ENCODE data around the gene ALCAM.

Gene ALCAM

GRCh38 chr3:105444725-105445124, 78.0 kb downstream of the ALCAM start:
- Histone ChIP-seq H3K4me3 (ENCODE audit: insufficient read depth, low read depth, low read length, poor library complexity, severe bottlenecking) (no peak overlapping the region), H3K36me3 (ENCODE audit: control insufficient read depth, insufficient read depth, low read length) (no peaks in the 10 kb centered on the region)
- DNase-seq, result no peak

GRCh38 chr3:105448338-105448982, 81.8 kb downstream of the ALCAM start:
- H3K4me1 ChIP-seq (ENCODE audit: control insufficient read depth, insufficient read depth, low read length, poor library complexity, severe bottlenecking), result no peaks in the 10 kb centered on the region
- no peak overlapping the region for H3K27ac ChIP-seq (ENCODE audit: insufficient read depth, low read length, poor library complexity, severe bottlenecking)
- H3K4me3 ChIP-seq (ENCODE audit: insufficient read depth, low read depth, low read length, poor library complexity, severe bottlenecking), result no peak overlapping the region
- H3K27me3 ChIP-seq (replicated peaks; ENCODE audit: control insufficient read depth, insufficient read depth, low read length, poor library complexity, severe bottlenecking), result no peaks in the 10 kb centered on the region
- DNase-seq, result no peak
- no peaks in the 10 kb centered on the region for H3K9me3 ChIP-seq (ENCODE audit: control insufficient read depth, low read length)
- no peaks in the 10 kb centered on the region for H3K36me3 ChIP-seq (ENCODE audit: control insufficient read depth, insufficient read depth, low read length)

More at GRCh38 chr3:105444725-105445124, 78.0 kb downstream of the ALCAM start:
- Histone ChIP-seq H3K27me3 (replicated peaks; ENCODE audit: control insufficient read depth, insufficient read depth, low read length, poor library complexity, severe bottlenecking) (no peaks in the 10 kb centered on the region), H3K4me1 (ENCODE audit: control insufficient read depth, insufficient read depth, low read length, poor library complexity, severe bottlenecking) (no peaks in the 10 kb centered on the region), H3K9me3 (ENCODE audit: control insufficient read depth, low read length) (no peaks in the 10 kb centered on the region), H3K27ac (ENCODE audit: insufficient read depth, low read length, poor library complexity, severe bottlenecking) (no peak overlapping the region)

GRCh38 chr3:105449414-105449813, 82.7 kb downstream of the ALCAM start:
- no peaks in the 10 kb centered on the region for H3K36me3 ChIP-seq (ENCODE audit: control insufficient read depth, insufficient read depth, low read length)
- no peak overlapping the region for H3K4me3 ChIP-seq (ENCODE audit: insufficient read depth, low read depth, low read length, poor library complexity, severe bottlenecking)
- no peak for DNase-seq
- H3K4me1 ChIP-seq (ENCODE audit: control insufficient read depth, insufficient read depth, low read length, poor library complexity, severe bottlenecking), result no peaks in the 10 kb centered on the region
- no peak overlapping the region for H3K27ac ChIP-seq (ENCODE audit: insufficient read depth, low read length, poor library complexity, severe bottlenecking)
- no peaks in the 10 kb centered on the region for H3K27me3 ChIP-seq (replicated peaks; ENCODE audit: control insufficient read depth, insufficient read depth, low read length, poor library complexity, severe bottlenecking)
- H3K9me3 ChIP-seq (ENCODE audit: control insufficient read depth, low read length), result no peaks in the 10 kb centered on the region

DNA sequence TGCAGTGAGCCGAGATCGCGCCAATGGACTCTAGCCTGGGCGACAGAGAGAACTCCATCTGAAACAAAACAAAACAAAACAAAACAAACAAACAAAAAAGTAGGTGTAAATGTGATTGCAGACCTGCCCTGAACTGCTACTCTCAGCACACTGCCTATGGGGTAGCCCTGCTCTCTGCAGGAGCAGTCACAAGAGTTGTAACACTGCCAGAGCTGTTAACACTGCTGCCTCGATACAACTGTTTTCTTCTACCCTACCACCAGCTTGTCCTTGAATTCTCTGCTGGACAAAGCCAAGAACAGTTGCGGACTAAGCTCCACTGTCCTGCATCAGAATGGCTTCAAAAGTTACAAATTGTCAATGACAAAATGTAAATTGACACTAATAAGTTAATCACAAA, 89.3 kb downstream of the ALCAM start:
- no peaks in the 10 kb centered on the region for H3K36me3 ChIP-seq (ENCODE audit: control insufficient read depth, insufficient read depth, low read length)
- DNase-seq, result no peak
- H3K4me3 ChIP-seq (ENCODE audit: insufficient read depth, low read depth, low read length, poor library complexity, severe bottlenecking), result no peak overlapping the region
- H3K9me3 ChIP-seq (ENCODE audit: control insufficient read depth, low read length), result no peaks in the 10 kb centered on the region
- no peaks in the 10 kb centered on the region for H3K4me1 ChIP-seq (ENCODE audit: control insufficient read depth, insufficient read depth, low read length, poor library complexity, severe bottlenecking)
- H3K27me3 ChIP-seq (replicated peaks; ENCODE audit: control insufficient read depth, insufficient read depth, low read length, poor library complexity, severe bottlenecking), result no peaks in the 10 kb centered on the region
- no peak overlapping the region for H3K27ac ChIP-seq (ENCODE audit: insufficient read depth, low read length, poor library complexity, severe bottlenecking)

DNA sequence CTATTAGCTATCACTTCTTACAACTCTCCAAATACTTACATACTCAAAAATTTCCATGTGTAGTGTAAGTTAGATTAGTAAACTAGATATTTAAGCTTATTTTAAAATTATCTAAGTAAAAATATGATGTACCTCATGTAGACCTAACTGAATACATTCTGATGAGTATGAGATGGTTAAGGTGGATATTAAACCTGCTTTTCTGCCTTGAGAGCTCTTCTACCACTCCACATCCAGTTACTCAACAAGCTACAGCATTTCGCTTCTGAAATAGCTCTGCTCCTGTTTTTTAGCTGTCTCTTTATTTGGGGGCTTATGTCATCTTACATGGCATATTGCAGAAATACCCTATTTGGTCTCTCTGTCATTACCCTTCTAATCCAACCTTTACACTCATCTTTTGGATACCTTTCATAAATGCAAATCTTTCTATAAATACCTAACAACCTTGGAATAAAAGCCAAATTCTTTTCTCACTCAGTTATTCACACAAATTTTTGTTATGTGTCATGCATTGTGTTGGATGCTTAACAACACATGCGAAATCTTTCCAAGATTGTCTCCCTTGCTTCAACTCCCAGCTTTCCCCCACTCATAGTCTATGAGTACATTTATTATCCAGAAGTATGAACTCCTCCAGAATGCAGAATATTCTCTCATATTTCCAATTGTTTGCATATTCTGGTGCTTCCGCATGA, 92.0 kb downstream of the ALCAM start:
- DNase-seq, result no peak
- Histone ChIP-seq H3K27me3 (replicated peaks; ENCODE audit: control insufficient read depth, insufficient read depth, low read length, poor library complexity, severe bottlenecking) (no peaks in the 10 kb centered on the region), H3K9me3 (ENCODE audit: control insufficient read depth, low read length) (no peaks in the 10 kb centered on the region), H3K4me3 (ENCODE audit: insufficient read depth, low read depth, low read length, poor library complexity, severe bottlenecking) (no peak overlapping the region), H3K36me3 (ENCODE audit: control insufficient read depth, insufficient read depth, low read length) (no peaks in the 10 kb centered on the region), H3K4me1 (ENCODE audit: control insufficient read depth, insufficient read depth, low read length, poor library complexity, severe bottlenecking) (no peaks in the 10 kb centered on the region), H3K27ac (ENCODE audit: insufficient read depth, low read length, poor library complexity, severe bottlenecking) (no peak overlapping the region)

DNA sequence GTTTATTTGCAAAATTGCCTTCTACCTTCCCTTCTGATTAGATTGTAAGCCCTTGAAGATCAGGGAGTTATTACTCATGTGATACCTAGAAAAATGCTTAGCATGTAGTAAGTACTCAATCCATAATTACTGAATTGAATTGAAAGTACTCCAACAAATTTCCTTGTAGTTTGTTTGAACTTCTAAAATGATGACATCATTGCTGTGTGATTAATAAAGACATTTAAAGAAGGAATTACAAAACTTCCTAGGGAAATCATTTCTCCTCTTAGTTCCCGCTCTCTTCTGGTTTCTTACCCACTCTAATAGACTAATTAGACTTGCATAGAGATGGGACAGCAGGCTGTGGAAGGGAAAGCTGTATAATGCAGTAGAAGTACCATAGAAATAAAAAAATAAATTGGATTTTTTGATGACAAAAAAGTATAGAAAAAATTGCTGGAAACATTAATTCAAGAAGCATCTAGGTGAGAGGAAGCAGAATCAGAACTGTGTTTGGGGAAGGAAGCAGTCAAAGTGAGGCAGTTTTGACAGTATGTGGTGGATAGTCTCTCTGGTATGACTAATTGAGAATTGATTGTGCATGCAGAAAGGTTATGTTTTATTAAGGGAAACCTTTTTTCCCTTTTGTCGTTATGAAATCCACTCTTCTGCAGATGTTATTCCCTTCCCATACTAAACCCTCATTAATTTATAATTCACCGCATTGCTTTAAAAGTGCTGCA, 93.0 kb downstream of the ALCAM start:
- Histone ChIP-seq H3K27ac (ENCODE audit: insufficient read depth, low read length, poor library complexity, severe bottlenecking) (no peak overlapping the region), H3K9me3 (ENCODE audit: control insufficient read depth, low read length) (no peaks in the 10 kb centered on the region), H3K4me1 (ENCODE audit: control insufficient read depth, insufficient read depth, low read length, poor library complexity, severe bottlenecking) (no peaks in the 10 kb centered on the region), H3K4me3 (ENCODE audit: insufficient read depth, low read depth, low read length, poor library complexity, severe bottlenecking) (no peak overlapping the region), H3K36me3 (ENCODE audit: control insufficient read depth, insufficient read depth, low read length) (no peaks in the 10 kb centered on the region), H3K27me3 (replicated peaks; ENCODE audit: control insufficient read depth, insufficient read depth, low read length, poor library complexity, severe bottlenecking) (no peaks in the 10 kb centered on the region)
- DNase-seq, result no peak

DNA sequence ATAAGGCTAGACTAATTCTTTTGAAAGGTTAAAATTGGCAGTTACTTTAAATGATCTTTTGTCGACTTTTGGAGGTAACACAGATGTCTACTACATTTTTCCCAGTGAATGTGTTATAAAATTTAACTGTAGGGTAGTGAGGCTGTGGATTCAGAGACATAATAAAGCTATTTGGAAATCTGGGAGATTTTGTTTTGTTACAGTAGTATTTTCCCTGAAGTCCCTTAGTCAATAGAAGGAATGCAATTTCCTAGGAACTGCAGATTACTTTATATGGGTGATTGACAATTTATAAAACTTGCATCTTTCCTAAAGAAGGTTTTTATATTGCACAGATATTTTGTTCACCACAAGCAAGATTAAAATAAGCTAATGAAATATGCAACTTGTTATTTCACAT, 96.9 kb downstream of the ALCAM start:
- H3K9me3 ChIP-seq (ENCODE audit: control insufficient read depth, low read length), result no peaks in the 10 kb centered on the region
- no peak overlapping the region for H3K4me3 ChIP-seq (ENCODE audit: insufficient read depth, low read depth, low read length, poor library complexity, severe bottlenecking)
- H3K36me3 ChIP-seq (ENCODE audit: control insufficient read depth, insufficient read depth, low read length), result no peaks in the 10 kb centered on the region
- H3K4me1 ChIP-seq (ENCODE audit: control insufficient read depth, insufficient read depth, low read length, poor library complexity, severe bottlenecking), result no peaks in the 10 kb centered on the region
- H3K27ac ChIP-seq (ENCODE audit: insufficient read depth, low read length, poor library complexity, severe bottlenecking), result no peak overlapping the region
- no peak for DNase-seq
- H3K27me3 ChIP-seq (replicated peaks; ENCODE audit: control insufficient read depth, insufficient read depth, low read length, poor library complexity, severe bottlenecking), result no peaks in the 10 kb centered on the region

GRCh38 chr3:105465251-105465853, 98.6 kb downstream of the ALCAM start:
- H3K27ac ChIP-seq (ENCODE audit: insufficient read depth, low read length, poor library complexity, severe bottlenecking), result no peak overlapping the region
- no peak for DNase-seq
- no peaks in the 10 kb centered on the region for H3K9me3 ChIP-seq (ENCODE audit: control insufficient read depth, low read length)
- no peak overlapping the region for H3K4me3 ChIP-seq (ENCODE audit: insufficient read depth, low read depth, low read length, poor library complexity, severe bottlenecking)
- no peaks in the 10 kb centered on the region for H3K36me3 ChIP-seq (ENCODE audit: control insufficient read depth, insufficient read depth, low read length)
- H3K27me3 ChIP-seq (replicated peaks; ENCODE audit: control insufficient read depth, insufficient read depth, low read length, poor library complexity, severe bottlenecking), result no peaks in the 10 kb centered on the region
- no peaks in the 10 kb centered on the region for H3K4me1 ChIP-seq (ENCODE audit: control insufficient read depth, insufficient read depth, low read length, poor library complexity, severe bottlenecking)

GRCh38 chr3:105466072-105466471, 99.4 kb downstream of the ALCAM start:
- no peaks in the 10 kb centered on the region for H3K27me3 ChIP-seq (replicated peaks; ENCODE audit: control insufficient read depth, insufficient read depth, low read length, poor library complexity, severe bottlenecking)
- no peaks in the 10 kb centered on the region for H3K4me1 ChIP-seq (ENCODE audit: control insufficient read depth, insufficient read depth, low read length, poor library complexity, severe bottlenecking)
- no peaks in the 10 kb centered on the region for H3K9me3 ChIP-seq (ENCODE audit: control insufficient read depth, low read length)
- no peak overlapping the region for H3K27ac ChIP-seq (ENCODE audit: insufficient read depth, low read length, poor library complexity, severe bottlenecking)
- no peaks in the 10 kb centered on the region for H3K36me3 ChIP-seq (ENCODE audit: control insufficient read depth, insufficient read depth, low read length)
- H3K4me3 ChIP-seq (ENCODE audit: insufficient read depth, low read depth, low read length, poor library complexity, severe bottlenecking), result no peak overlapping the region
- no peak for DNase-seq

Data from effector memory CD4-positive, alpha-beta T cell (primary cell).